GM18498 (cell line): ENCODE results near the gene TDG.

ENCODE experiments used
- ATAC-seq: cut with Tn5 transposase; IDR thresholded peaks from one replicate; pipeline ENCODE4 v1.9.1; 2021; ENCODE audit warnings: mild to moderate bottlenecking, moderate library complexity; ENCODE audit not compliant: unreplicated experiment

TDG gene

GRCh38 chr12:103965590-103966504, at the start of gene TDG:
Gene TDG (plus strand): TSS chr12:103965872. CDS start chr12:103966038, 166 bp downstream.
- peak; percentile 93 for ATAC-seq

- ATAC-seq: no peak
These were observed 47.8 kb upstream of the TDG start for GRCh38 chr12:103917873-103918272.

- ATAC-seq: peak; percentile 30
These were observed 40.7 kb upstream of the TDG start for GRCh38 chr12:103924761-103925641.

GRCh38 chr12:103928682-103929045, 37.0 kb upstream of the TDG start:
- peak; percentile 18 for ATAC-seq

- ATAC-seq: peak; percentile 22
These were observed 36.5 kb upstream of the TDG start for GRCh38 chr12:103929046-103929783.

- ATAC-seq: no peak
These were observed 36.0 kb upstream of the TDG start for GRCh38 chr12:103929784-103930033.

- ATAC-seq: peak; percentile 73
These were observed 35.5 kb upstream of the TDG start, which contains the start of gene HSP90B1 for GRCh38 chr12:103930034-103930786. Gene HSP90B1 (plus strand): TSS chr12:103930410. CDS start chr12:103930516, 106 bp downstream.

GRCh38 chr12:103930787-103931735, 34.6 kb upstream of the TDG start:
- ATAC-seq: no peak

- no peak for ATAC-seq
These were observed 32.4 kb upstream of the TDG start for GRCh38 chr12:103933237-103933636.

- no peak for ATAC-seq
These were observed 29.0 kb upstream of the TDG start for GRCh38 chr12:103936679-103937078.

GRCh38 chr12:103944964-103945363, 20.7 kb upstream of the TDG start:
- no peak for ATAC-seq

GRCh38 chr12:103947871-103948555, 17.7 kb upstream of the TDG start:
- ATAC-seq: no peak

- no peak for ATAC-seq
These were observed 16.8 kb upstream of the TDG start for GRCh38 chr12:103948746-103949406.

GRCh38 chr12:103952497-103952896, 13.2 kb upstream of the TDG start:
- no peak for ATAC-seq

- ATAC-seq: no peak
These were observed 9.7 kb upstream of the TDG start for GRCh38 chr12:103955811-103956508.

GRCh38 chr12:103956509-103957027, 9.1 kb upstream of the TDG start:
- ATAC-seq: peak; percentile 39

GRCh38 chr12:103957865-103958388, 7.7 kb upstream of the TDG start:
- ATAC-seq: no peak
